A673 (cell line): ENCODE results near the gene MYO19.

Source experiments
- CTCF ChIP-seq: fragments of 300-800, 200-600 bp; sonication (generic); conservative IDR thresholded peaks from 2 replicates; pipeline ENCODE4 v1.5.1; 2017; ENCODE audit warnings: low read depth, mild to moderate bottlenecking, antibody characterized with exemption, low read length, moderate library complexity, mixed read lengths
- EZH2 ChIP-seq: fragments of 200-600 bp; sonication (generic); IDR thresholded peaks from 2 replicates; pipeline ENCODE4 v1.6.1; 2017; ENCODE audit warnings: borderline replicate concordance, low read depth, mild to moderate bottlenecking, mixed read lengths, antibody characterized with exemption, low read length; ENCODE audit not compliant: poor library complexity, severe bottlenecking

DNA sequence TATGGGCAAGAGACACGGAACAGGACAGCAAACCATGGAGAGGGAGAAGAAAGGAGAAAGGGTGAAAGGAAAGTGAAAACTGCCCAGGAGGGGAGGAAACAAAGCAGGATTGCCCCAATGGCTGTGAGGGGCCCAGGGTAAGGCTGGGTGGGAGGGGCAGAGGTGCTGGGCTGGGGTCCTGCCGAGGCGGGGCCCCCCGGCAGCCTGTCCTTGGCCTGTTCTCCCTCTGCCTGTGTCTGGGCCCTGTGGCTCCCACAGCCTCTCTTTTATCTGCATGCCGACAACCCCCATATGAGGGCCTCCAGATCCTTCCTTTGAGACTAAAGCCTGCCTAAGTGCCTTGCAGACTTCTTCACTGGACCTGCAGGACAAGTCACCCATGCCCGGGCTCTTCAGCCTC is 32.7 kb downstream of the MYO19 start:
- TF ChIP-seq CTCF (no peak), EZH2 (no peak)
